HCT116 (cell line): Measurements from ENCODE around the gene ATCAY. TPM values are rescaled to one million over a fixed set of nuclear protein-coding genes. Genes with fewer than 3 reads are reported as not detected.

Experiments used
- ATAC-seq: fragments of 200-7000 bp; cut with Tn5 transposase; 2 replicates; pipeline ENCODE4 v1.9.1; 2020; ENCODE audit warnings: mild to moderate bottlenecking, moderate library complexity
- BruUV-seq: library from RNA; stranded (reverse); fragments of 400-500 nt; replicated peaks from 2 replicates; lab custom pipeline; 2021; lab: Mats Ljungman, UMichigan
- CTCF ChIA-PET: fragments of 300-600 bp; sonication (Branson Sonifier 250); formaldehyde crosslinking; loops from one replicate; lab custom pipeline; 2021; ENCODE audit warnings: antibody characterized with exemption; lab: Charles Lee
- POLR2A ChIA-PET: fragments of 300-600, 350-600 bp; sonication (Branson Sonifier 250); formaldehyde crosslinking; loops from one replicate; lab custom pipeline; 2021; ENCODE audit warnings: antibody characterized with exemption; lab: Charles Lee
- RAD21 ChIA-PET, 2 experiments: fragments of 300-600 bp; sonication (Branson Sonifier 250); formaldehyde crosslinking; loops; one replicate each; lab custom pipeline; 2023; ENCODE audit warnings: low total read pairs in 2 of 2; ENCODE audit not compliant: uncharacterized antibody in 2 of 2, unreplicated experiment in 2 of 2, low non-redundant PET in 1 of 2; lab: Charles Lee
- DNase-seq: peaks from one replicate; pipeline ENCODE4 v3.0.0-alpha.2; 2010; ENCODE audit warnings: low read depth, low spot score
- H2AFZ ChIP-seq: fragments of 200-600 bp; shearing (Covaris generic), sonication (generic); 2 replicates; pipeline ENCODE4 v1.6.1; 2017; ENCODE audit warnings: low read depth, mixed run types, mixed read lengths, antibody characterized with exemption, low read length; ENCODE audit not compliant: poor library complexity, severe bottlenecking
- H3K27ac ChIP-seq: 2 replicates; pipeline ENCODE4 v1.5.1; 2012; ENCODE audit warnings: low read depth, low read length
- H3K27me3 ChIP-seq: fragments of 200-600 bp; sonication (generic); 2 replicates; pipeline ENCODE4 v1.6.1; 2016; ENCODE audit warnings: mixed run types, low read length, mixed read lengths; ENCODE audit not compliant: insufficient read depth
- H3K36me3 ChIP-seq, 2 experiments: fragments of 200-500 bp in 1 of 2; fragments of 200-600 bp in 1 of 2; sonication (Bioruptor generic) in 1 of 2; sonication (generic) in 1 of 2; 2 replicates each; pipeline versions ENCODE4 v1.5.1 to v1.6.1; 2014 to 2016; ENCODE audit warnings: low read length in 2 of 2, inconsistent platforms in 1 of 2, mixed read lengths in 1 of 2, mixed run types in 1 of 2; ENCODE audit not compliant: insufficient read depth in 2 of 2, control insufficient read depth in 1 of 2
- H3K4me1 ChIP-seq, 2 experiments: fragments of 200-600 bp in 1 of 2; sonication (generic) in 1 of 2; 2 replicates each; pipeline versions ENCODE4 v1.5.1 to v1.6.1; 2012 to 2017; ENCODE audit warnings: low read length in 2 of 2, inconsistent platforms in 1 of 2, mild to moderate bottlenecking in 1 of 2, mixed read lengths in 1 of 2, mixed run types in 1 of 2, moderate library complexity in 1 of 2; ENCODE audit not compliant: insufficient read depth in 2 of 2, control insufficient read depth in 1 of 2
- H3K4me2 ChIP-seq: fragments of 200-600 bp; sonication (generic); 2 replicates; pipeline ENCODE4 v1.6.1; 2017; ENCODE audit warnings: mixed run types, low read length, mixed read lengths
- H3K4me3 ChIP-seq, 2 experiments: fragments of 200-600 bp in 1 of 2; sonication (generic) in 1 of 2; replicated peaks in 1 of 2; 2 replicates each; pipeline ENCODE4 v1.5.1; 2011 to 2016; ENCODE audit warnings: low read length in 2 of 2, control low read depth in 1 of 2, low read depth in 1 of 2, mild to moderate bottlenecking in 1 of 2, mixed read lengths in 1 of 2, mixed run types in 1 of 2
- H3K79me2 ChIP-seq: fragments of 200-600 bp; sonication (generic); 2 replicates; pipeline ENCODE4 v1.6.1; 2017; ENCODE audit warnings: mild to moderate bottlenecking, mixed run types, low read length, moderate library complexity, mixed read lengths; ENCODE audit not compliant: insufficient read depth
- H3K9ac ChIP-seq: fragments of 200-600 bp; sonication (generic); 2 replicates; pipeline ENCODE4 v1.6.1; 2016; ENCODE audit warnings: low read length, mixed read lengths
- H3K9me2 ChIP-seq: fragments of 200-600 bp; sonication (generic), shearing (Covaris generic); 2 replicates; pipeline ENCODE4 v1.6.1; 2017; ENCODE audit warnings: mixed run types, mild to moderate bottlenecking, moderate library complexity; ENCODE audit not compliant: insufficient read depth
- H3K9me3 ChIP-seq, 2 experiments: fragments of 200-500 bp in 1 of 2; fragments of 200-600 bp in 1 of 2; sonication (Bioruptor generic) in 1 of 2; sonication (generic) in 1 of 2; 2 replicates each; pipeline ENCODE4 v1.6.1; 2014 to 2017; ENCODE audit warnings: low read length in 2 of 2, mixed read lengths in 2 of 2, inconsistent platforms in 1 of 2, low read depth in 1 of 2, mild to moderate bottlenecking in 1 of 2, mixed run types in 1 of 2, moderate library complexity in 1 of 2; ENCODE audit not compliant: control insufficient read depth in 1 of 2, insufficient read depth in 1 of 2
- H4K20me1 ChIP-seq: fragments of 200-600 bp; sonication (generic), shearing (Covaris generic); 2 replicates; pipeline ENCODE4 v1.6.1; 2017; ENCODE audit warnings: mixed run types, mild to moderate bottlenecking, moderate library complexity; ENCODE audit not compliant: insufficient read depth
- CBX3 ChIP-seq: IDR thresholded peaks from 2 replicates; pipeline ENCODE4 v1.6.1; 2012; ENCODE audit warnings: low read depth
- CEBPB ChIP-seq: IDR thresholded peaks from 2 replicates; pipeline ENCODE4 v1.6.1; 2012; ENCODE audit warnings: low read depth
- ELF1 ChIP-seq: IDR thresholded peaks from 2 replicates; pipeline ENCODE4 v1.6.1; 2012; ENCODE audit warnings: low read depth, borderline replicate concordance
- EZH2phosphoT487 ChIP-seq: fragments of 200-600 bp; IDR thresholded peaks from 2 replicates; pipeline ENCODE4 v1.6.1; 2018; ENCODE audit warnings: antibody characterized with exemption, borderline replicate concordance
- FOSL1 ChIP-seq: IDR thresholded peaks from 2 replicates; pipeline ENCODE4 v1.6.1; 2012; ENCODE audit warnings: low read depth
- JUND ChIP-seq: IDR thresholded peaks from 2 replicates; pipeline ENCODE4 v1.6.1; 2012
- RAD21 ChIP-seq: IDR thresholded peaks from 2 replicates; pipeline ENCODE4 v1.6.1; 2012; ENCODE audit warnings: low read depth, mild to moderate bottlenecking
- SP1 ChIP-seq: IDR thresholded peaks from 2 replicates; pipeline ENCODE4 v1.6.1; 2012; ENCODE audit warnings: low read depth
- TCF7L2 ChIP-seq: IDR thresholded peaks from 2 replicates; pipeline ENCODE4 v1.7.0; 2011; ENCODE audit warnings: borderline replicate concordance, inconsistent platforms; ENCODE audit not compliant: insufficient read depth, insufficient read length; ENCODE audit errors: extremely low read depth
- YY1 ChIP-seq: IDR thresholded peaks from 2 replicates; pipeline ENCODE4 v1.6.1; 2011; ENCODE audit warnings: low read length, low read depth, moderate library complexity, mild to moderate bottlenecking; ENCODE audit not compliant: insufficient replicate concordance; ENCODE audit errors: extremely low read depth
- ZNF274 ChIP-seq: fragments of 200-500 bp; sonication (Bioruptor generic); IDR thresholded peaks from 2 replicates; pipeline ENCODE4 v1.6.1; 2014; ENCODE audit warnings: mild to moderate bottlenecking, low read depth, low read length, inconsistent platforms
- intact Hi-C: fragments of 100-400 bp; cut with micrococcal nuclease; formaldehyde crosslinking; loops from 2 replicates; pipeline ENCODE4 v1.10.0; 2022
- total RNA-seq: library from RNA; stranded (reverse); gene quantifications from one replicate; pipeline ENCODE4 v1.2.1, GENCODE V29; 2021; ENCODE audit not compliant: unreplicated experiment
- TF ChIP-seq, protein P1 (sequence below): IDR thresholded peaks from 2 replicates; pipeline ENCODE4 v1.6.1; 2012
- TF ChIP-seq, protein P2 (sequence below): IDR thresholded peaks from 2 replicates; pipeline ENCODE4 v1.6.1; 2012
- TF ChIP-seq, protein P3 (sequence below): IDR thresholded peaks from 2 replicates; pipeline ENCODE4 v1.6.1; 2012; ENCODE audit warnings: low read depth
- TF ChIP-seq, protein P4 (sequence below), 3 experiments: fragments of 200-600 bp in 1 of 3; sonication (generic) in 1 of 3; IDR thresholded peaks in 2 of 3; conservative IDR thresholded peaks in 1 of 3; 2 replicates each; pipeline ENCODE4 v1.5.1; 2012 to 2017; ENCODE audit warnings: low read depth in 2 of 3, low read length in 2 of 3, antibody characterized with exemption in 1 of 3, borderline replicate concordance in 1 of 3, control low read depth in 1 of 3, mild to moderate bottlenecking in 1 of 3, mixed read lengths in 1 of 3, mixed run types in 1 of 3, moderate library complexity in 1 of 3; ENCODE audit not compliant: insufficient read depth in 1 of 3

The ATCAY gene
- total RNA-seq, 1 experiment from 2014 or later: not detected

DNA sequence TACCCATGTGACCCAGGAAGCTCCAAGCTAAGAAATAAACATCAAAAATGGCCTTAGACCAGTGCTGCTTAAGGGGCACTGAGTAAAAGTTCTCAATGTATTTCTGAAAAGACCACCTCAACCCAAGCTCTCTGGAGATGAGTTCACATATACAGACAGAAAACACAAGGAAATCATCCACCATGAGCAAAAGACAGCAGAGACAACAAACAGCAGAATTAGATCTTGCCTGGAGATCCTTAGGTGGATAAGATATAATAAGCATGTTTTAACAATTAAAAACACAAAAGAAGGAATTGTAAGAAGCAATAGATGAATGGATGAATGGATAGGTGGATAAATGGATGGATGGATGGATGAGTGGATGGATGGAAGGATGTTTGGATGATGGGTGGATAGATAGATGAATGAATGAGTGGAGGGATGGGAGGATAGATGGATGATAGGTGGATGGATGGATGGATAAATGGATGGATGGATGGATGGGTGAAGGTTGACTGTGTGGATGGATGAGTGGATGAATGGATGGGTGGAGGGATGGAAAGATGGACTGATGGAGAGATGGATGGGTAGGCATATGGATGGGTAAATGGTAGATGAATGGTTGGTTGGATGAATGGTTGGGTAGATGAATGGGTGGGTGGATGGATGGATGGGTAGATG is 42.7 kb downstream of the ATCAY start:
- H3K9me2 ChIP-seq: no peaks in the 10 kb centered on the region
- H3K4me1 ChIP-seq: no peaks in the 10 kb centered on the region
- H3K9ac ChIP-seq: no peak overlapping the region
- H3K36me3 ChIP-seq: no peaks in the 10 kb centered on the region
- H4K20me1 ChIP-seq: no peaks in the 10 kb centered on the region
- no peak overlapping the region for H3K4me2 ChIP-seq
- peaks cover 10 to 16% of the 10 kb centered on the region in 2 experiments; a peak in 2 of 4 replicates for H3K9me3 ChIP-seq
- RAD21 ChIA-PET: no interaction called here
- intact Hi-C loops: no loop called here
- H3K4me3 ChIP-seq: no peak overlapping the region
- TF ChIP-seq, protein P1, sequence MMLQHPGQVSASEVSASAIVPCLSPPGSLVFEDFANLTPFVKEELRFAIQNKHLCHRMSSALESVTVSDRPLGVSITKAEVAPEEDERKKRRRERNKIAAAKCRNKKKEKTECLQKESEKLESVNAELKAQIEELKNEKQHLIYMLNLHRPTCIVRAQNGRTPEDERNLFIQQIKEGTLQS: no peak
- TF ChIP-seq, protein P2, sequence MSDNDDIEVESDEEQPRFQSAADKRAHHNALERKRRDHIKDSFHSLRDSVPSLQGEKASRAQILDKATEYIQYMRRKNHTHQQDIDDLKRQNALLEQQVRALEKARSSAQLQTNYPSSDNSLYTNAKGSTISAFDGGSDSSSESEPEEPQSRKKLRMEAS: no peak
- no peak for TF ChIP-seq TCF7L2
- TF ChIP-seq CBX3: no peak
- no peak for TF ChIP-seq RAD21
- TF ChIP-seq EZH2phosphoT487: no peak
- TF ChIP-seq CEBPB: no peak
- TF ChIP-seq, protein P3, sequence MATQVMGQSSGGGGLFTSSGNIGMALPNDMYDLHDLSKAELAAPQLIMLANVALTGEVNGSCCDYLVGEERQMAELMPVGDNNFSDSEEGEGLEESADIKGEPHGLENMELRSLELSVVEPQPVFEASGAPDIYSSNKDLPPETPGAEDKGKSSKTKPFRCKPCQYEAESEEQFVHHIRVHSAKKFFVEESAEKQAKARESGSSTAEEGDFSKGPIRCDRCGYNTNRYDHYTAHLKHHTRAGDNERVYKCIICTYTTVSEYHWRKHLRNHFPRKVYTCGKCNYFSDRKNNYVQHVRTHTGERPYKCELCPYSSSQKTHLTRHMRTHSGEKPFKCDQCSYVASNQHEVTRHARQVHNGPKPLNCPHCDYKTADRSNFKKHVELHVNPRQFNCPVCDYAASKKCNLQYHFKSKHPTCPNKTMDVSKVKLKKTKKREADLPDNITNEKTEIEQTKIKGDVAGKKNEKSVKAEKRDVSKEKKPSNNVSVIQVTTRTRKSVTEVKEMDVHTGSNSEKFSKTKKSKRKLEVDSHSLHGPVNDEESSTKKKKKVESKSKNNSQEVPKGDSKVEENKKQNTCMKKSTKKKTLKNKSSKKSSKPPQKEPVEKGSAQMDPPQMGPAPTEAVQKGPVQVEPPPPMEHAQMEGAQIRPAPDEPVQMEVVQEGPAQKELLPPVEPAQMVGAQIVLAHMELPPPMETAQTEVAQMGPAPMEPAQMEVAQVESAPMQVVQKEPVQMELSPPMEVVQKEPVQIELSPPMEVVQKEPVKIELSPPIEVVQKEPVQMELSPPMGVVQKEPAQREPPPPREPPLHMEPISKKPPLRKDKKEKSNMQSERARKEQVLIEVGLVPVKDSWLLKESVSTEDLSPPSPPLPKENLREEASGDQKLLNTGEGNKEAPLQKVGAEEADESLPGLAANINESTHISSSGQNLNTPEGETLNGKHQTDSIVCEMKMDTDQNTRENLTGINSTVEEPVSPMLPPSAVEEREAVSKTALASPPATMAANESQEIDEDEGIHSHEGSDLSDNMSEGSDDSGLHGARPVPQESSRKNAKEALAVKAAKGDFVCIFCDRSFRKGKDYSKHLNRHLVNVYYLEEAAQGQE: no peak
- TF ChIP-seq ZNF274: no peak
- TF ChIP-seq ELF1: no peak
- TF ChIP-seq YY1: no peak
- no peak for TF ChIP-seq FOSL1
- TF ChIP-seq SP1: no peak
- TF ChIP-seq, protein P4, sequence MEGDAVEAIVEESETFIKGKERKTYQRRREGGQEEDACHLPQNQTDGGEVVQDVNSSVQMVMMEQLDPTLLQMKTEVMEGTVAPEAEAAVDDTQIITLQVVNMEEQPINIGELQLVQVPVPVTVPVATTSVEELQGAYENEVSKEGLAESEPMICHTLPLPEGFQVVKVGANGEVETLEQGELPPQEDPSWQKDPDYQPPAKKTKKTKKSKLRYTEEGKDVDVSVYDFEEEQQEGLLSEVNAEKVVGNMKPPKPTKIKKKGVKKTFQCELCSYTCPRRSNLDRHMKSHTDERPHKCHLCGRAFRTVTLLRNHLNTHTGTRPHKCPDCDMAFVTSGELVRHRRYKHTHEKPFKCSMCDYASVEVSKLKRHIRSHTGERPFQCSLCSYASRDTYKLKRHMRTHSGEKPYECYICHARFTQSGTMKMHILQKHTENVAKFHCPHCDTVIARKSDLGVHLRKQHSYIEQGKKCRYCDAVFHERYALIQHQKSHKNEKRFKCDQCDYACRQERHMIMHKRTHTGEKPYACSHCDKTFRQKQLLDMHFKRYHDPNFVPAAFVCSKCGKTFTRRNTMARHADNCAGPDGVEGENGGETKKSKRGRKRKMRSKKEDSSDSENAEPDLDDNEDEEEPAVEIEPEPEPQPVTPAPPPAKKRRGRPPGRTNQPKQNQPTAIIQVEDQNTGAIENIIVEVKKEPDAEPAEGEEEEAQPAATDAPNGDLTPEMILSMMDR (IDR thresholded peaks at IDR 0.05 in 2 of 3, conservative IDR thresholded peaks at IDR 0.05 in 1 of 3; ENCODE audit: borderline replicate concordance in 1 of 3, insufficient read depth in 1 of 3, low read depth in 2 of 3, low read length in 2 of 3): no peak
- no peak for TF ChIP-seq JUND
- BruUV-seq: no TSS peak
- POLR2A ChIA-PET: no interaction called here
- ATAC-seq: no peak
- H3K27ac ChIP-seq: no peak overlapping the region
- no peak for DNase-seq
- no peaks in the 10 kb centered on the region for H3K79me2 ChIP-seq
- CTCF ChIA-PET: no interaction called here
- no peaks in the 10 kb centered on the region for H3K27me3 ChIP-seq
- no peak overlapping the region for H2AFZ ChIP-seq
